IMR-90 (cell line): Measurements from ENCODE around the gene ADGRL1. TPM values are rescaled to one million over a fixed set of nuclear protein-coding genes. Genes with fewer than 3 reads are reported as not detected.
"Not testable (repeated sequence)": the region's sequence is repeated elsewhere in the genome, so short reads cannot be mapped to it uniquely, and the experiment has no call there.

Experiments used
- ATAC-seq: fragments of 200-7000 bp; cut with Tn5 transposase; 2 replicates; pipeline ENCODE4 v1.9.1; 2020; ENCODE audit warnings: low read depth, mild to moderate bottlenecking, moderate library complexity
- BruUV-seq: library from RNA; stranded (reverse); fragments of 400-500 nt; replicated peaks from 2 replicates; lab custom pipeline; 2021; lab: Mats Ljungman, UMichigan
- CTCF ChIA-PET: fragments of 300-600 bp; formaldehyde crosslinking; extraction: SDS; loops from one replicate; lab custom pipeline; 2021; ENCODE audit warnings: antibody characterized with exemption; lab: Yijun Ruan, JAX
- POLR2A ChIA-PET: fragments of 300-600 bp; sonication (Branson Sonifier 250); formaldehyde crosslinking; loops from one replicate; lab custom pipeline; 2022; ENCODE audit warnings: antibody characterized with exemption; ENCODE audit not compliant: unreplicated experiment; lab: Charles Lee
- DNase-seq: peaks from one replicate; pipeline ENCODE4 v3.0.0; 2013
- H2AFZ ChIP-seq: replicated peaks from 2 replicates; pipeline ENCODE3; 2013; ENCODE audit warnings: low read length, mild to moderate bottlenecking; ENCODE audit not compliant: poor library complexity
- H2AK5ac ChIP-seq: 2 replicates; pipeline ENCODE4 v1.6.1; 2013; ENCODE audit warnings: low read depth, low read length, inconsistent platforms
- H2AK9ac ChIP-seq: replicated peaks from 2 replicates; pipeline ENCODE3; 2013; ENCODE audit warnings: mild to moderate bottlenecking, low read depth, low read length, moderate library complexity; ENCODE audit not compliant: poor library complexity
- H2BK120ac ChIP-seq: 2 replicates; pipeline ENCODE4 v1.6.1; 2013; ENCODE audit warnings: low read depth, low read length, inconsistent platforms
- H2BK15ac ChIP-seq: 3 replicates; pipeline ENCODE4 v1.6.1; 2013; ENCODE audit warnings: low read depth, low read length, inconsistent platforms
- H2BK20ac ChIP-seq: 2 replicates; pipeline ENCODE4 v1.6.1; 2013; ENCODE audit warnings: low read depth, mild to moderate bottlenecking, inconsistent platforms, low read length, moderate library complexity
- H2BK5ac ChIP-seq: 2 replicates; pipeline ENCODE4 v1.6.1; 2013; ENCODE audit warnings: mild to moderate bottlenecking, low read depth, low read length, inconsistent platforms; ENCODE audit not compliant: poor library complexity, severe bottlenecking
- H3K14ac ChIP-seq: replicated peaks from 2 replicates; pipeline ENCODE4 v1.6.1; 2013; ENCODE audit warnings: low read depth, low read length, inconsistent platforms
- H3K18ac ChIP-seq: 2 replicates; pipeline ENCODE4 v1.6.1; 2013; ENCODE audit warnings: low read depth, low read length, control low read depth
- H3K23ac ChIP-seq: 2 replicates; pipeline ENCODE4 v1.6.1; 2013; ENCODE audit warnings: low read depth, low read length, inconsistent platforms
- H3K27ac ChIP-seq: 2 replicates; pipeline ENCODE4 v1.5.1; 2013; ENCODE audit warnings: mild to moderate bottlenecking, control low read depth, low read length; ENCODE audit not compliant: insufficient read depth
- H3K27me3 ChIP-seq: 2 replicates; pipeline ENCODE4 v1.6.1; 2013; ENCODE audit warnings: low read length; ENCODE audit not compliant: control insufficient read depth, insufficient read depth
- H3K36me3 ChIP-seq: 2 replicates; pipeline ENCODE4 v1.6.1; 2013; ENCODE audit warnings: low read length, mixed read lengths; ENCODE audit not compliant: control insufficient read depth, insufficient read depth
- H3K4ac ChIP-seq: 2 replicates; pipeline ENCODE4 v1.6.1; 2013; ENCODE audit warnings: low read depth, low read length, inconsistent platforms
- H3K4me1 ChIP-seq: 2 replicates; pipeline ENCODE4 v1.6.1; 2013; ENCODE audit warnings: low read length, mixed read lengths; ENCODE audit not compliant: control insufficient read depth, insufficient read depth
- H3K4me2 ChIP-seq: 2 replicates; pipeline ENCODE4 v1.6.1; 2013; ENCODE audit warnings: low read depth, mild to moderate bottlenecking, control low read depth, low read length, moderate library complexity
- H3K4me3 ChIP-seq: 2 replicates; pipeline ENCODE4 v1.5.1; 2013; ENCODE audit warnings: low read depth, mild to moderate bottlenecking, control low read depth, low read length, moderate library complexity; ENCODE audit not compliant: insufficient read depth
- H3K56ac ChIP-seq: 2 replicates; pipeline ENCODE4 v1.6.1; 2013; ENCODE audit warnings: low read length, inconsistent platforms; ENCODE audit not compliant: insufficient read depth; ENCODE audit errors: extremely low read depth
- H3K79me1 ChIP-seq, 2 experiments: 2 replicates each; pipeline ENCODE4 v1.6.1; 2013; ENCODE audit warnings: low read length in 2 of 2, inconsistent platforms in 1 of 2, low read depth in 1 of 2
- H3K9ac ChIP-seq: 2 replicates; pipeline ENCODE4 v1.6.1; 2013; ENCODE audit warnings: low read depth, low read length, control low read depth
- H3K9me1 ChIP-seq: 2 replicates; pipeline ENCODE4 v1.6.1; 2013; ENCODE audit warnings: low read length, inconsistent platforms; ENCODE audit not compliant: insufficient read depth
- H3K9me3 ChIP-seq: 2 replicates; pipeline ENCODE4 v1.6.1; 2013; ENCODE audit warnings: low read length; ENCODE audit not compliant: control insufficient read depth, insufficient read depth
- H4K20me1 ChIP-seq: 2 replicates; pipeline ENCODE4 v1.6.1; 2013; ENCODE audit warnings: low read length, inconsistent platforms; ENCODE audit not compliant: insufficient read depth
- H4K5ac ChIP-seq: 2 replicates; pipeline ENCODE4 v1.6.1; 2013; ENCODE audit warnings: mild to moderate bottlenecking, low read depth, low read length, control low read depth
- H4K8ac ChIP-seq, 2 experiments: 2 replicates each; pipeline ENCODE4 v1.6.1; 2013; ENCODE audit warnings: low read depth in 2 of 2, low read length in 2 of 2, control low read depth in 1 of 2, inconsistent platforms in 1 of 2
- H4K91ac ChIP-seq: 2 replicates; pipeline ENCODE4 v1.6.1; 2013; ENCODE audit warnings: low read depth, low read length, inconsistent platforms; ENCODE audit not compliant: insufficient read depth
- WGBS, 2 experiments: methylation state at CpG; one replicate each; pipeline versions ENCODE4 v1.1.5 to v1.1.7; 2013; ENCODE audit warnings: missing lambda C conversion rate in 2 of 2; ENCODE audit not compliant: insufficient read length in 1 of 2; ENCODE audit errors: extremely low coverage in 2 of 2; 5-methylcytosine and 5-hydroxymethylcytosine counted together
- dilution Hi-C: fragments of 300-500 bp; cut with HindIII; formaldehyde crosslinking; loops from one replicate; pipeline ENCODE4 v1.14.3; 2018; ENCODE audit warnings: low sequenced_read_pairs; ENCODE audit not compliant: unreplicated experiment
- in situ Hi-C: fragments of 300-500 bp; cut with MboI; formaldehyde crosslinking; loops from 3 replicates; pipeline ENCODE4 v1.14.3; 2019; ENCODE audit warnings: low sequenced_read_pairs, inconsistent platforms, mixed read lengths
- intact Hi-C: fragments of 100-400 bp; cut with micrococcal nuclease; formaldehyde crosslinking; loops from 2 replicates; pipeline ENCODE4 v1.10.0; 2022
- polyA plus RNA-seq, 3 experiments: library from polyadenylated mRNA; depleted of rRNA; stranded (reverse); fragments of >200 nt; gene quantifications; 2 replicates each; pipeline ENCODE4 v1.2.3, GENCODE V29; 2012; ENCODE audit warnings: low replicate concordance in 1 of 3
- total RNA-seq: library from RNA; depleted of rRNA; stranded (reverse); fragments of >200 nt; gene quantifications from 2 replicates; pipeline ENCODE4 v1.2.3, GENCODE V29; 2012

The ADGRL1 gene
- total and polyA plus RNA-seq, 2 of the 4 experiments (the other 2 are of a cell fraction) = 0.72 to 2.2 TPM

GRCh38 chr19:14204676-14205451 is 1.1 kb downstream of the ADGRL1 start:
- H3K9ac ChIP-seq, H3K9me3 ChIP-seq, H4K20me1 ChIP-seq, H2AK9ac ChIP-seq, H3K27ac ChIP-seq, DNase-seq, H3K18ac ChIP-seq, H2AFZ ChIP-seq, H4K8ac ChIP-seq, H3K79me1 ChIP-seq, CTCF ChIA-PET, H2BK5ac ChIP-seq, BruUV-seq, H4K91ac ChIP-seq, H3K4me2 ChIP-seq, H3K23ac ChIP-seq, H3K9me1 ChIP-seq, H3K14ac ChIP-seq, ATAC-seq, H3K4me3 ChIP-seq, in situ Hi-C loops, H2BK15ac ChIP-seq, POLR2A ChIA-PET, H4K5ac ChIP-seq, H3K56ac ChIP-seq, H2BK120ac ChIP-seq, H3K36me3 ChIP-seq, dilution Hi-C loops, H2AK5ac ChIP-seq, H3K4ac ChIP-seq, H3K4me1 ChIP-seq, H2BK20ac ChIP-seq: not testable (repeated sequence)
- peaks cover 45% of the 10 kb centered on the region for H3K27me3 ChIP-seq
- WGBS, 2 experiments = no CpG with 5 or more reads among the region's 28 CpGs
- intact Hi-C loops = loop anchor here (5.0 kb wide), 1 partner anchor 323 kb away; no protein-coding TSS in a partner anchor

GRCh38 chr19:14204219-14204618 is 1.8 kb downstream of the ADGRL1 start:
- H2AK5ac ChIP-seq, H2AFZ ChIP-seq, H2BK15ac ChIP-seq, H3K9me3 ChIP-seq, H3K18ac ChIP-seq, H2BK5ac ChIP-seq, POLR2A ChIA-PET, H3K14ac ChIP-seq, H3K27ac ChIP-seq, CTCF ChIA-PET, in situ Hi-C loops, H4K5ac ChIP-seq, H3K4me3 ChIP-seq, H3K36me3 ChIP-seq, H2BK20ac ChIP-seq, H3K4me2 ChIP-seq, H3K79me1 ChIP-seq, H2AK9ac ChIP-seq, H4K91ac ChIP-seq, H3K9ac ChIP-seq, H2BK120ac ChIP-seq, H4K20me1 ChIP-seq, DNase-seq, H4K8ac ChIP-seq, H3K23ac ChIP-seq, H3K4ac ChIP-seq, BruUV-seq, H3K4me1 ChIP-seq, dilution Hi-C loops, H3K56ac ChIP-seq, ATAC-seq, H3K9me1 ChIP-seq: not testable (repeated sequence)
- peaks cover 41% of the 10 kb centered on the region for H3K27me3 ChIP-seq
- intact Hi-C loops = loop anchor here (5.0 kb wide), 1 partner anchor 322 kb away; no protein-coding TSS in a partner anchor
- WGBS, 2 experiments = no CpG with 5 or more reads among the region's 7 CpGs
